Measurements from ENCODE around the gene NLRP10.

DNA sequence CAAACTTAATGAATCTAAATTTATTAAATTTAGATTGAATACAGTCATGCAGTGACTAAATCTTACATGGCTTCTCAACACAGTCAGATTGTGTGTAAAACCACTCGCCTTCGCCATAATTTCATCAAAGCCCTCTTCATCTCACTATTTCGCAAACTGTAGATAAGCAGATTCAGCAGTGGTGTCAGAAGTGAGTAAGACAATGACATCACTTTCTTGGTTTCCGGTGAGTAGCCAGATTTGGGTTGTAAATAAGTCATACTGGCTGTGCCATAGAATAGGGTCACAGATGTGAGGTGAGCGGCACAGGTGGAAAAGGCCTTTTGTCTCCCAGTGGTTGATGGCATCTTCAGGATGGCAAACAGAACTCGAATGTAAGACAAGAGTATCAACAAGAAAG lies 37.6 kb downstream of the NLRP10 start:
- TF ChIP-seq, protein P1, sequence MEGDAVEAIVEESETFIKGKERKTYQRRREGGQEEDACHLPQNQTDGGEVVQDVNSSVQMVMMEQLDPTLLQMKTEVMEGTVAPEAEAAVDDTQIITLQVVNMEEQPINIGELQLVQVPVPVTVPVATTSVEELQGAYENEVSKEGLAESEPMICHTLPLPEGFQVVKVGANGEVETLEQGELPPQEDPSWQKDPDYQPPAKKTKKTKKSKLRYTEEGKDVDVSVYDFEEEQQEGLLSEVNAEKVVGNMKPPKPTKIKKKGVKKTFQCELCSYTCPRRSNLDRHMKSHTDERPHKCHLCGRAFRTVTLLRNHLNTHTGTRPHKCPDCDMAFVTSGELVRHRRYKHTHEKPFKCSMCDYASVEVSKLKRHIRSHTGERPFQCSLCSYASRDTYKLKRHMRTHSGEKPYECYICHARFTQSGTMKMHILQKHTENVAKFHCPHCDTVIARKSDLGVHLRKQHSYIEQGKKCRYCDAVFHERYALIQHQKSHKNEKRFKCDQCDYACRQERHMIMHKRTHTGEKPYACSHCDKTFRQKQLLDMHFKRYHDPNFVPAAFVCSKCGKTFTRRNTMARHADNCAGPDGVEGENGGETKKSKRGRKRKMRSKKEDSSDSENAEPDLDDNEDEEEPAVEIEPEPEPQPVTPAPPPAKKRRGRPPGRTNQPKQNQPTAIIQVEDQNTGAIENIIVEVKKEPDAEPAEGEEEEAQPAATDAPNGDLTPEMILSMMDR (conservative IDR thresholded peaks at IDR 0.05 in 1 of 2, IDR thresholded peaks at IDR 0.05 in 1 of 2; ENCODE audit: low read depth in 1 of 2, low read length in 2 of 2) = no peak
- no peak for TF ChIP-seq EZH2 (IDR thresholded peaks at IDR 0.05; ENCODE audit: low read length, missing control alignments)

All from fibroblast of lung (primary cell).